ENCODE measurements around the gene GAS6. TPM values are rescaled to one million over a fixed set of nuclear protein-coding genes. Genes with fewer than 3 reads are reported as not detected.
A peak's percentile ranks its signal among the peaks of the same experiment; 100 is the strongest.

Gene GAS6
- total RNA-seq, 2 donors from 2014 or later = 83.0 to 145 TPM

- DNase-seq (peak in 1 of 4 donors; percentile 2), ATAC-seq (no peak)
- Histone ChIP-seq H3K27ac (no peak overlapping the region), H3K4me1 (peaks cover 5% of the 10 kb centered on the region), H3K36me3 (replicated peaks in 1 of 2; ENCODE audit: insufficient read depth in 1 of 2, low read depth in 2 of 2) (no peaks in the 10 kb centered on the region), H3K9me3 (no peaks in the 10 kb centered on the region), H3K4me3 (no peak overlapping the region), H3K27me3 (no peaks in the 10 kb centered on the region)
- WGBS, 2 donors = 72 to 82% methylated on average over 15 of the region's 15 CpGs
- TF ChIP-seq POLR2A (IDR thresholded peaks at IDR 0.05) (no peak), CTCF (IDR thresholded peaks at IDR 0.05) (no peak)
- intact Hi-C loops (cut with DNase I) = no loop called here
Observed at GRCh38 chr13:113898391-113898790, 34.5 kb upstream of the GAS6 start.

GRCh38 chr13:113897966-113898365 lies 34.1 kb upstream of the GAS6 start:
- no peaks in the 10 kb centered on the region for H3K27me3 ChIP-seq
- TF ChIP-seq POLR2A (IDR thresholded peaks at IDR 0.05) = no peak
- TF ChIP-seq CTCF (IDR thresholded peaks at IDR 0.05) = no peak
- DNase-seq = no peak
- ATAC-seq = no peak
- WGBS, 2 donors = 63 to 66% methylated on average over 4 of the region's 4 CpGs
- intact Hi-C loops (cut with DNase I) = no loop called here
- peaks cover 5% of the 10 kb centered on the region for H3K4me1 ChIP-seq
- H3K9me3 ChIP-seq = no peaks in the 10 kb centered on the region
- no peak overlapping the region for H3K4me3 ChIP-seq
- no peak overlapping the region for H3K27ac ChIP-seq
- H3K36me3 ChIP-seq (replicated peaks in 1 of 2; ENCODE audit: insufficient read depth in 1 of 2, low read depth in 2 of 2) = no peaks in the 10 kb centered on the region

GRCh38 chr13:113897161-113897560 lies 33.3 kb upstream of the GAS6 start:
- DNase-seq = no peak
- Histone ChIP-seq H3K27ac (no peak overlapping the region), H3K4me1 (peaks cover 5% of the 10 kb centered on the region), H3K36me3 (replicated peaks in 1 of 2; ENCODE audit: insufficient read depth in 1 of 2, low read depth in 2 of 2) (no peaks in the 10 kb centered on the region), H3K4me3 (no peak overlapping the region), H3K9me3 (no peaks in the 10 kb centered on the region), H3K27me3 (no peaks in the 10 kb centered on the region)
- ATAC-seq = no peak
- WGBS, 2 donors = 46 to 47% methylated on average over 4 of the region's 4 CpGs
- intact Hi-C loops (cut with DNase I) = no loop called here
- TF ChIP-seq POLR2A (IDR thresholded peaks at IDR 0.05) (no peak), CTCF (IDR thresholded peaks at IDR 0.05) (no peak)

GRCh38 chr13:113895436-113895835 lies 31.6 kb upstream of the GAS6 start:
- Histone ChIP-seq H3K27me3 (no peaks in the 10 kb centered on the region), H3K27ac (no peak overlapping the region), H3K9me3 (no peaks in the 10 kb centered on the region), H3K36me3 (replicated peaks in 1 of 2; ENCODE audit: insufficient read depth in 1 of 2, low read depth in 2 of 2) (no peaks in the 10 kb centered on the region), H3K4me1 (peaks cover 5% of the 10 kb centered on the region), H3K4me3 (no peak overlapping the region)
- 55 to 73% methylated on average over 1 of the region's 1 CpG for WGBS, 2 donors
- DNase-seq (no peak), ATAC-seq (no peak)
- intact Hi-C loops (cut with DNase I) = no loop called here
- TF ChIP-seq POLR2A (IDR thresholded peaks at IDR 0.05) (no peak), CTCF (IDR thresholded peaks at IDR 0.05) (no peak)

- no peak for DNase-seq
- Histone ChIP-seq H3K27ac (no peak overlapping the region), H3K4me1 (no peaks in the 10 kb centered on the region), H3K9me3 (no peaks in the 10 kb centered on the region), H3K4me3 (no peak overlapping the region), H3K27me3 (no peaks in the 10 kb centered on the region), H3K36me3 (replicated peaks in 1 of 2; ENCODE audit: insufficient read depth in 1 of 2, low read depth in 2 of 2) (no peaks in the 10 kb centered on the region)
- intact Hi-C loops (cut with DNase I) = no loop called here
- 60 to 66% methylated on average over 2 of the region's 2 CpGs for WGBS, 2 donors
- no peak for TF ChIP-seq CTCF (IDR thresholded peaks at IDR 0.05)
- no peak for TF ChIP-seq POLR2A (IDR thresholded peaks at IDR 0.05)
- ATAC-seq = no peak
Observed at GRCh38 chr13:113890774-113891480, 27.1 kb upstream of the GAS6 start.
